Left ventricle myocardium superior (tissue), 1 donor: ENCODE results near the gene NUP210. TPM values are rescaled to one million over a fixed set of nuclear protein-coding genes. Genes with fewer than 3 reads are reported as not detected.

ENCODE experiments used
- ATAC-seq: fragments of 200-7000 bp; cut with Tn5 transposase; one replicate; pipeline ENCODE4 v1.9.1; 2020; ENCODE audit warnings: mild to moderate bottlenecking, moderate library complexity
- DNase-seq: peaks from one replicate; pipeline ENCODE4 v3.0.0-alpha.2; 2020
- intact Hi-C: fragments of 100-400 bp; cut with micrococcal nuclease; formaldehyde crosslinking; loops from one replicate; pipeline ENCODE4 v1.11.0; 2022
- total RNA-seq: library from RNA; stranded (reverse); fragmentation: NEBNext Ultra II Directional; extraction: Animal tissue kit (Norgen Biotek cat#: 25700); gene quantifications from one replicate; pipeline ENCODE4 v1.2.1, GENCODE V29; 2021
- donor health status: DM: no; HTN: yes; CAD: no; lungs with severe emphysema.

The NUP210 gene
- total RNA-seq, 1 donor from 2014 or later: 3.9 TPM

DNA sequence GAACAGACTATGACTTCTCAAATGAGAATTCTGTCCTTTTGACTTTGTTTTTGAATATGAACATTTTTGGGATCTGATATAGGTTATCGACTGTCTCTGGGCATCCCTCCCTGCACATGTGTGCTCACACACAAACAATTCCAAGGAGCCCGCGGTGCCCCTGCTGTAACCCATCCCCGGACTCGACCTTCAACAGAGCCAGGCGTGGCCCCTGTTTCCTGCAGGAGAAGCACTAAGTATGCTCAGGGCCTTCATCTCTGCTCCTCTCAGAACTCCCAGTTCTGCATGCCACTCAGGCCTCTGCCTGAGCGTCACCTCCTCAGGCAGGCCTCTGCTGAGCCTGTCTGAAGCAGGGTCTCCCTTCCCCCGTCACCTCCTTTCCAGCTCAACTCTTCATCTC lies 57.6 kb downstream of the NUP210 start:
- ATAC-seq: no peak
- intact Hi-C loops: no loop called here
- DNase-seq: no peak

- intact Hi-C loops: no loop called here
- ATAC-seq (no peak), DNase-seq (no peak)
These were observed 60.2 kb downstream of the NUP210 start for GRCh38 chr3:13359916-13360315.

- ATAC-seq: no peak
- DNase-seq: no peak
- intact Hi-C loops: no loop called here
These were observed 61.5 kb downstream of the NUP210 start for GRCh38 chr3:13358643-13359042.

GRCh38 chr3:13358051-13358450 lies 62.1 kb downstream of the NUP210 start:
- intact Hi-C loops: no loop called here
- DNase-seq (no peak), ATAC-seq (no peak)

- DNase-seq (no peak), ATAC-seq (no peak)
- intact Hi-C loops: no loop called here
These were observed 63.0 kb downstream of the NUP210 start for GRCh38 chr3:13357074-13357473.

DNA sequence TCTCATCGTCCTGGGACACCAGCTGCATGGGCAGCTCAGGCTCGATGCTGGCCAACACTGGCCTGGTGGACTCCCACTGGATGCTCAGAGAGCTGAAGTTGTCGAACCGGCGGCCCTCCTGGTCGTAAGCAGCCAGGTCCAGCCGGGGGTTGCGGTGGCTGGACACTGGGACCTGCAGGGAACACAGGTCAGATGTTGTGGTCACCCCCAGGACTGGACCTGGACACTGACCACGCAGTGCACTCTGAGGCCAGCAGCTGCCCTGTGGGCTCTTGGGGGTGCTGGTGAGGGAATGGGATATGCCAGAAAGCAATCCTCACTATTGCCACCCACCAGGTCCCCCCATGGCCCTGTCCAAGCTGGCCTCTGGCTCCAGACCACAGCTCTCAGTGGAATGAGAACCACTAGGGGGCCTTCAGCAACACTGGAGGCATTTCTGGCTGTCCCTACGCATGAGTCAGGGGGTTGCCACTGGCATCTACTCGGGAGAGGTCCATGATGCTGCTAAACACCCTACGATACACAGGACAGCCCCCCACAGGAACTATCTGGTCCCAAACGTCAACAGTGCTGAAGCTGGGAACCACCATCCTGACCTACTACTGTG lies 66.1 kb downstream of the NUP210 start:
- ATAC-seq (no peak), DNase-seq (no peak)
- intact Hi-C loops: no loop called here

DNA sequence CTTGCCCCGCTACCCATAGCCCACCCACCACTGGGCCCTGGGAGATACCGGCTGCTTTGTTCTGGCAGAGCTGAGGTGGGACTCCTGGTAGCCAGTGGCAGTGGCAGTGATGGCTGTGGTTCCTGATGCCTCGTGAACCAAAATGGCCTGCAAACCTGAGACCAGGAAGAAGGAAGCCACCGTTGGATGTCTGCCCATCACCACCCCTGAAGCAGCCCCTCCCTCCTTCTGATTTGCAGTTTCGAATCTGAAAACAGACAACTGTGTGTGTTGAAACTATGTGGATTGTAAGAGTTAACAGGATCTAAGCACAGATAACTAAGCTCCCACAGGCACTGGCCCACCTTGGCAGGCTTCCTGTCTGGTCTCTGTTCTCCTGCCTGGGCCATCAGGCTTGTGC lies 66.6 kb downstream of the NUP210 start:
- intact Hi-C loops: no loop called here
- DNase-seq (no peak), ATAC-seq (no peak)

DNA sequence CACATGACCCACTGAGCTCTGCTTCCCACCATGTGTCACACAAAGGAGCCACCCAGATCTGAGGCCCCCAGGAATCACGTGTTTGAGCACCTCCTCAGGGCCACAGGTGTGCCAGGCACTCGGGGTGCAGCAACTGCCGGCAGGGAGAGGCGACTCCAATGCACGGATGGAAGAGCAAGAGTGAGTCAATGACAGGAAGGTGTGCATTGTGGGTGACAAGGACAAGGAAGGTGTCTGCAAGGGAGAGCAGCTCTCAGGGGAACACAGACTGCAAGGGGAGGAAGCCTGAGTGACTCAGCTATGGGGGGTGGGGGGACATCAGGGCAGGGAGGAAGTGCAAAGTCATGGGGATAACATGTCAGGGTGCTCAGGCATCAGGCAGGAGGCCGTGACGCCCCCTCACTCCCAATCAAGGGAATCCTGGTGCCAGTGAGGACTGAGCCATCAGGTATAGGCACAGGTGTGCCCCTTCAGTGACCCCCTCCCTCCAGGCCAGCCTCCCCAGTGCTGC lies 67.4 kb downstream of the NUP210 start:
- no peak for ATAC-seq
- no peak for DNase-seq
- intact Hi-C loops: no loop called here

- intact Hi-C loops: no loop called here
- no peak for ATAC-seq
These were observed 70.3 kb downstream of the NUP210 start for GRCh38 chr3:13349823-13350222.

GRCh38 chr3:13348661-13349396 lies 71.3 kb downstream of the NUP210 start:
- intact Hi-C loops: no loop called here
- no peak for DNase-seq

More at GRCh38 chr3:13349823-13350222, 70.3 kb downstream of the NUP210 start:
- DNase-seq: no peak

DNA sequence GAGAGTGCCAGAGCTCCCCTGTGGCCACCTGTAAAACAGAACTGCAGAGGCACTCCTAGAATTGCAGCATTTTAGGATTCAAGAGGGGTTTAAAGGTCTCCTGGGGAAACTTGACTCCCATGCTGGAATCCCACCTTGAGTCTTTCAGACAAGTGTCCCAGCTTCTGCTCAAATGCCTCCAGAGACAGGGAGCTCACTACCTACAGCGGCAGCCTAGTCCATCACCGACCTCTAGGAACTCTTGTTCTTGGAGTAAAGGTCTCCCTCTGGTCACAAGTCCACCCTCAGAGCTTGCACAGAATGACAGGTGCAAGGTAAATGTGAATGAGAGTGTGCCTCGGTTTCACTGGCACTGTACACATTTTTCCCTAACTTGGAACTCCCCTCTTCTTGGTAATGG lies 72.0 kb downstream of the NUP210 start:
- DNase-seq: no peak
- intact Hi-C loops: no loop called here
- ATAC-seq: no peak

More at GRCh38 chr3:13348661-13349396, 71.3 kb downstream of the NUP210 start:
- ATAC-seq: peak; percentile 23

DNA sequence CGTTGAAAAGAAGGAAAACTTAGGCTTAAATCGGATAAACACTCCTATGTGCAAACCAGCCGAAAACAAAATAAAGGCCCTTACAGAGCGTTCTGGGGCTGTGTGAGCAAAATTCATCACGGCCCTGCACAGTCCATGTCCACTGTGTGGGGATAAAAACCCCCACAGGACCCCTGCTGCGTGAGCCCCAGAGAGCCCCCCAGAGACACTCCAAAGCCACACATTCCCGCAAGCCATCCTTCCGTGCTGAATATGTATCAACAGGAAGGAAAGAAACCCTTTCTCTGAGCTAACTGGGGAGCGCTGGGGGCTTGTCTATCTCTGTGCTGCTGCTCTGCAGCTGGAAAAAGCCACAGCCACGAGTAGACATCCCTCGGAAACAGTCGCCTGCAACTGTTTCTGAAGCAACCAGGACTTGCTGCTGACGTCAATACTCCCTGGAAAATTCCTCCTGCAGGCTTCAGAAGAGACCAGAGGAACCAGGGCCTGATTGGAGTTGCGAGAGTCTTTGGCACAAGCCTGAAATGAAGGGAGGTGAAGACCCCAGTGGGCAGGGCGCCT lies 72.7 kb downstream of the NUP210 start:
- no peak for DNase-seq
- intact Hi-C loops: no loop called here
- ATAC-seq: peak; percentile 47

DNA sequence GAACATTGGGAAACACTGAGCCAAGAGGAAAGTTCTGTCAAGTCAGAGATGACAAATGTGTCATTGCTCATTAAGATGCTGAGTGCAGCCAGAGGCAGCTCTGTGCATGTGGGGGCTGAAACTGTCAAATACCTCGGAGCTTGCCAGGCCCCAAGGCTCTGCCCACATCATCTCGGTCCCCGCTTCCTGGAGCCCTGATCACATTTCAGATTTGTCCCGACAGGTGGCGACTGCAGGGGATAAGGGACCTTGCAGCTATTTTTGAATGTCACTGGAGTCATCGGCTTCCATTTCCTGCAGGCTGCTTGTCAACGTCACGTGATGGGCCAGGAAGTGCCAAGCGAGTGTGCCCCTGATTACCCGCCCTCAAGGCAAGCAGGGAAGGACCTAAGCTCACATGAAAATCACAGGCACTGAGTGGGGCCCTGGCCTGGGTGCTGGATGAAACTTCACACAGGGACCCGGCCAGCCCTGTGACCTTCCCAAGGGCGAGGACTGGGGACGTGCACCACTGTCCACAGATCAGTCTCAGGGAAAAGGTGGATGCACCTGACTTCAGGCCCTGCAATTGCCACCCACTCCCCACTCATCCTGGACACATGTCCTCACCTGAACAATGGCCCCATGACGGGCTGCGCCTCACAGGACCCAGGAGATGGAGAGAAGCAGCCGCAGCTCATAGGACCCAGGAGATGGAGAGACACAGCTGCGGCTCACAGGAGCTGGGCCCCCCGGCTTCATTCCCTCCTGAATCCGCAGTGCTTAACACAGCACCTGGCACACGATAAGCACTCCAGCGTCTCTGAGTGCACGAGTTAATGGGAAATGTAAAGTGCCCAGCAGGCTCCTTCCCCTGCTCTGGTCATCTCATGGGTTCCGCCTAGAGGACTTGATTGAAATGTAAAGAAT lies 73.4 kb downstream of the NUP210 start:
- ATAC-seq: peak; percentile 60
- peak; percentile 55 for DNase-seq
- intact Hi-C loops: no loop called here

DNA sequence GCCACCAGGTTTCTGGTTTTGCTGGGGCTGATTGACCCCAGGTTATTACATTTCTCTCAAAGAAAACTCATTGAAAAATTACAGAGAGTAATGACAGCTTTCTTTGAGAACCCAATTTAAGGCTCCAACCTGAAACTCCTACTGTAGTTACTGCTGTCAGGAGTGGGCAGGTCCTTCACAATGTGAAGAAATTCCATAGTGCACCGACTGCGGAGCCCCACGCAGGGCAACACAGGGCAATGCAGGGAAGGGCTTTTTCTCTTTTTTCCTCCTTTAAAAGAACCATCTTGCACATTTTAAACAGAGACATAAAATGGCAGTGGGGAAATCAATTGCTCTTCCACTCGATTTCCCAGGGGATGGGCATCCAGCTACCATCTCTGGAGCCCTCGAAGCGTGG lies 74.3 kb downstream of the NUP210 start:
- intact Hi-C loops: no loop called here
- no peak for ATAC-seq

GRCh38 chr3:13345284-13345683 lies 74.8 kb downstream of the NUP210 start:
- DNase-seq (no peak), ATAC-seq (no peak)
- intact Hi-C loops: no loop called here

More for the DNA sequence above, 74.3 kb downstream of the NUP210 start:
- DNase-seq: no peak

- ATAC-seq: no peak
- DNase-seq: no peak
- intact Hi-C loops: no loop called here
These were observed 75.5 kb downstream of the NUP210 start for GRCh38 chr3:13344663-13345062.

GRCh38 chr3:13343601-13344000 lies 76.5 kb downstream of the NUP210 start:
- no peak for ATAC-seq
- intact Hi-C loops: no loop called here
- no peak for DNase-seq

GRCh38 chr3:13341229-13341905 lies 78.8 kb downstream of the NUP210 start:
- ATAC-seq (no peak), DNase-seq (no peak)
- intact Hi-C loops: no loop called here

GRCh38 chr3:13339833-13340232 lies 80.3 kb downstream of the NUP210 start:
- intact Hi-C loops: no loop called here
- no peak for ATAC-seq

More at GRCh38 chr3:13339833-13340232, 80.3 kb downstream of the NUP210 start:
- DNase-seq: no peak
